WTC11 (cell line): ENCODE data around the gene OR6C75.
"Not testable (repeated sequence)": the region's sequence is repeated elsewhere in the genome, so short reads cannot be mapped to it uniquely, and the experiment has no call there.

ENCODE experiments used
- CREM ChIP-seq: sonication (generic); formaldehyde crosslinking; IDR thresholded peaks from 2 replicates; pipeline ENCODE4 v1.8.1; 2022; ENCODE audit warnings: mild to moderate bottlenecking, missing genetic modification reagents, moderate library complexity
- ELF4 ChIP-seq: sonication (generic); formaldehyde crosslinking; IDR thresholded peaks from 2 replicates; pipeline ENCODE4 v1.8.1; 2022; ENCODE audit warnings: low read depth, mild to moderate bottlenecking, moderate library complexity, missing genetic modification reagents
- TEAD1 ChIP-seq: sonication (generic); formaldehyde crosslinking; IDR thresholded peaks from 2 replicates; pipeline ENCODE4 v1.8.0; 2022; ENCODE audit warnings: mild to moderate bottlenecking, missing genetic modification reagents
- TF ChIP-seq, protein P1 (sequence below): sonication (generic); formaldehyde crosslinking; IDR thresholded peaks from 2 replicates; pipeline ENCODE4 v1.8.1; 2023; ENCODE audit warnings: mild to moderate bottlenecking, missing genetic modification reagents

DNA sequence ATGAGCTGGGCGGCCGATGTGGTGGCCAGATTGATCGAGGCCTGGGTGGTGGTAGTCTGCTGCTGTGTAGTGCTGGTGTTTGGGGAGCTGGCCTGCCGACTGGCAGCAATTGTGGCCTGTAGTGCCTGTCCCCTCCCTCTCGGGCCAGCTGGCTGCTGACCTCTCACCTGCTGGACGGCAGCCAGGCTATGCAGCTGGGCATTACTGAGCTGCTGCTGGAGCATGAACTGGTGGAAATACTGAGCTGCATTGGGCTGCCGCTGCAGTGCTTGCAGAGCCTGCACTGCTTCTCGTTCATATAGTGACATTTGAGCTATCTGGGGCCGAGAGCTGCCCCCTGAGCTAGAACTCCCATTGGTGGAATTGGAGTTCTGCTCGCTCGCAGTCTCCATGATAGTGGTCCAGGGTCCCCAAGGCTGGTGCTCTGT is 51.6 kb downstream of the OR6C75 start:
- TF ChIP-seq, protein P1, sequence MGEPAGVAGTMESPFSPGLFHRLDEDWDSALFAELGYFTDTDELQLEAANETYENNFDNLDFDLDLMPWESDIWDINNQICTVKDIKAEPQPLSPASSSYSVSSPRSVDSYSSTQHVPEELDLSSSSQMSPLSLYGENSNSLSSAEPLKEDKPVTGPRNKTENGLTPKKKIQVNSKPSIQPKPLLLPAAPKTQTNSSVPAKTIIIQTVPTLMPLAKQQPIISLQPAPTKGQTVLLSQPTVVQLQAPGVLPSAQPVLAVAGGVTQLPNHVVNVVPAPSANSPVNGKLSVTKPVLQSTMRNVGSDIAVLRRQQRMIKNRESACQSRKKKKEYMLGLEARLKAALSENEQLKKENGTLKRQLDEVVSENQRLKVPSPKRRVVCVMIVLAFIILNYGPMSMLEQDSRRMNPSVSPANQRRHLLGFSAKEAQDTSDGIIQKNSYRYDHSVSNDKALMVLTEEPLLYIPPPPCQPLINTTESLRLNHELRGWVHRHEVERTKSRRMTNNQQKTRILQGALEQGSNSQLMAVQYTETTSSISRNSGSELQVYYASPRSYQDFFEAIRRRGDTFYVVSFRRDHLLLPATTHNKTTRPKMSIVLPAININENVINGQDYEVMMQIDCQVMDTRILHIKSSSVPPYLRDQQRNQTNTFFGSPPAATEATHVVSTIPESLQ: not testable (repeated sequence)
- TF ChIP-seq CREM (CRISPR knock-in tag); TEAD1; ELF4 (CRISPR knock-in tag): not testable (repeated sequence)
